Bone marrow (tissue), 2 donors: ENCODE measurements around the gene GRIK5.
A peak's percentile ranks its signal among the peaks of the same experiment; 100 is the strongest.
"Not testable (repeated sequence)": the region's sequence is repeated elsewhere in the genome, so short reads cannot be mapped to it uniquely, and the experiment has no call there.

Source experiments
- DNase-seq, 2 donors: peaks; one replicate each; lab custom pipeline; 2025; lab: John Stamatoyannopoulos, UW

GRIK5 gene, protein sequence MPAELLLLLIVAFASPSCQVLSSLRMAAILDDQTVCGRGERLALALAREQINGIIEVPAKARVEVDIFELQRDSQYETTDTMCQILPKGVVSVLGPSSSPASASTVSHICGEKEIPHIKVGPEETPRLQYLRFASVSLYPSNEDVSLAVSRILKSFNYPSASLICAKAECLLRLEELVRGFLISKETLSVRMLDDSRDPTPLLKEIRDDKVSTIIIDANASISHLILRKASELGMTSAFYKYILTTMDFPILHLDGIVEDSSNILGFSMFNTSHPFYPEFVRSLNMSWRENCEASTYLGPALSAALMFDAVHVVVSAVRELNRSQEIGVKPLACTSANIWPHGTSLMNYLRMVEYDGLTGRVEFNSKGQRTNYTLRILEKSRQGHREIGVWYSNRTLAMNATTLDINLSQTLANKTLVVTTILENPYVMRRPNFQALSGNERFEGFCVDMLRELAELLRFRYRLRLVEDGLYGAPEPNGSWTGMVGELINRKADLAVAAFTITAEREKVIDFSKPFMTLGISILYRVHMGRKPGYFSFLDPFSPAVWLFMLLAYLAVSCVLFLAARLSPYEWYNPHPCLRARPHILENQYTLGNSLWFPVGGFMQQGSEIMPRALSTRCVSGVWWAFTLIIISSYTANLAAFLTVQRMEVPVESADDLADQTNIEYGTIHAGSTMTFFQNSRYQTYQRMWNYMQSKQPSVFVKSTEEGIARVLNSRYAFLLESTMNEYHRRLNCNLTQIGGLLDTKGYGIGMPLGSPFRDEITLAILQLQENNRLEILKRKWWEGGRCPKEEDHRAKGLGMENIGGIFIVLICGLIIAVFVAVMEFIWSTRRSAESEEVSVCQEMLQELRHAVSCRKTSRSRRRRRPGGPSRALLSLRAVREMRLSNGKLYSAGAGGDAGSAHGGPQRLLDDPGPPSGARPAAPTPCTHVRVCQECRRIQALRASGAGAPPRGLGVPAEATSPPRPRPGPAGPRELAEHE

DNA sequence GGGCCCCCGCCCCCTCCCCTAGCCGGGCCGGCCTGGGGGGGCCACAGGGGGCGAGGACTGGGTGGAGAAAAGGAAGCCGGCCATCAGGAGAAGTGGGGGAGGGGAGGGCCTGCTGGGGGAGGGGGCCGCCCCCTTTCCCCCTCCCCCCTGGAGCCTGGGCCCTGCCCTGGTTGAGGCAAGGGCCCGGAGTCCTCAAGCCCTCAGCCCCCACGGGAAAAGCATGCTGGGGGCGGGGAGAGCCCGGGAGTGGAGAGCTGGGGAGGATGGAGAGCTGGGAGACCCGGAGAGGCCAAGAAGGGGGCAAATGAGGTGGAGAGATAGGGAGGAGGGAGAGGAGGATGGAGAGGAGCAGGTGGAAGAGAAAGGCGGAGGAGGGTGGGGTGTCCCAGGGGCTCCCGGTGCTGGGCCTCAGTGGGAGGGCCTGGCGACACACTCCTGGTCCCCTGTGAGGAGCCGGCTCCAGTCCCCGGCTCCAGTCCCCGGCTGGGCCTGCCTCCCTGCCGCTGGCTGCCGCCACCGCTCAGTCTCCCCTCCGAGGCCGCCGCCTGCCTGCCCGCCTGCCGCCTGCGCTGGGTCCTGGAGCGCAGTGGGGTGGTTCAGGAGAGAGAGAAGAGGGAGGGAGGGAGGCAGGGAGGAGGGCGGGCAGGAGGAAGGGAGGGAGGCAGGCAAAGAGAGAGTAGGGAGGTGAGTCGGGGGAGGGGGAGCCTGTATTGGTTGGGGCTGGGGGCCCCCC is at the start of gene GRIK5:
GRIK5 (minus strand) TSS at position 588 of the 733 bp plus-strand sequence. CDS start 4,436 bp downstream, outside the sequence.
- DNase-seq: no peak

DNA sequence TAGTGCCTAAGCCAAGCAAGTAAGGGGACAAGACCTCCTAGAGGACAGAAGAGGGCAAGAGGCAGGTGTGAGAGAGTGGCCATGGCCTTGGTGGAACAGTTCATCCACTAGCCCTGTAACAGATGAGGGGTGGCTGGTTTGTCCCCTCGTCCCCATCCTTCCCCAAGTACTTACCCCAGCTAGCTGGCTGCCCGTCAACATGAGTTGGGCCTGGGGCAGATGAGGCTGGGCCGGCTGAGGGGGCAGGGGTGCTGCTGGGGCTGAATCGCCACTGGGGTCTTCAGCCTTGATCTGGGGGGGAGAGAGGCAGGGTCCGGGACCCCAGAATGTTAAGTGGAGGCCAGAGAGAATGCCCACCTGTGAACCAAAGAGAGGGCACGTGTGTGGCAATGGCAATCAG is 47.1 kb upstream of the GRIK5 start:
- DNase-seq: no peak

DNA sequence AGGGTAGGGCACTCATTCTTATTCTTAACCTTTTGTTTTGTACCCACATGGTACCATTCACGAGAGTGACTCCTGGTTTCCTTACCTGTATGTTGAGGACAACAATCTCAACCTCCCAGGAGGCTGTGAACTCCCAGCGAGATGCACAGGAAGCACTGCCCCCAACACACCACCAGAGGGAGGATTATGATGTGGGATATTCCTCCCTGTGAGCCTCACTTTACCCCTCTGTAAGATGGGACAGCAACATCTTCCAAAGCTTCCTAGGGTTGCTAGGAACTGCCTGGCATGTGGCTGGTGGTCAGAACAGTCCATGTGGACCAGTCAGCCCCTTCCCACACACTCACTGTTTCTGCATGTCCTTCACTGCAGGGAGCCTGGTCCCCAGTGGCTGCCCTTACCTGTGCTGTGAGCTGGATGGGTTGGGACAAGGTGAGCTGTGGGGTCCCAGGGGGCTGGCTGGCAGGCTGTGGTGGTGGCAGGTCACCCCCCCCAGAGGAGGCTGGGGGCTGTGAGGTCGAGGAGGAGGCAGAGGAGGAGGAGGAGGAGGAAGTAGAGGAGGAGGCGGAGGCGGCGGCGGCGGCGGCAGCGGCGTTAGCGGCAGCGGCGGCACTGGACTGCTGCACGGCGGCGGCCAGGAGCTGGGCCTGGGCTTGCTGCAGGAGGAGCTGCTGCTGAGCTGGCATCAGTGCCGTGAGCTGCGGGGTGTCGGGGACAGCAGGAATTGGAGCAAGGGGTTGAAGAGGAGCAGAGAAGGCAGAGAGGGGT is 46.5 kb upstream of the GRIK5 start:
- no peak for DNase-seq

DNA sequence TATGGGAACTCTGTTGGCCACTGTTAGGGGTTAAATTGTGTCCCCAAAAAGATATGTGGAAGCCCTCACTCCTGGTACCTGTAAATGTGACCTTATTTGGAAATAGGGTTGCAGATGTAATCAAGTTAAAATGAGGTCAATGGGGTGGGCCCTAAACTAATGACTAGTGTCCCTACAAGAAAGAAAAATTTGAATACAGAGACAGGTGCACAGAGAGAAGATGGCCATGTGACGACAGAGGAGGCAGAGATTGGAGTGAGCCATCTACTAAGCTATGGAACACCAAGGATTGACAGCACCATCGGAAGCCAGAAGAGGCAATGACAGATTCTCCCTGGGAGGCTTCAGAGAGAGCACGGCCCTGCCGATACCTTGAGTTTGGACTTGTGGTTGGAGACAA is 45.7 kb upstream of the GRIK5 start:
- no peak for DNase-seq

DNA sequence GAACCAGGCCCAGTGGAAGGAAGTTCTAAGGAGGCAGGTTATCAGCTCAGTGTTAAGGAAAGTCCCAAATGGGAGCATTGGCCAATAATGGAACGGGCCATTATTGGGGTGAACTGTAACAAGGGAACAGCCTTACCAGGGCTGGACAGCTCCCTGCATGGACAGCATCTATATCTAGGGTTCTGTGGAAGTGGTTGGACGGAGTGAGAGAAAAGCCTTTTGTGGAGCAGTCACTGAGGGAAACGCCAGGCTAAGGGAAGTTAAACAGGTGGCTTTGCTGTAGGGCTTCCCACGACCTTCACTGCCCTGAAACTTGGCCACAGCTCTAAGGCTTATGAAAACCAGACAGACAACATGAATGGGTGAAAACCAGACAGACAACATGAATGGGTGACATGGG is 45.2 kb upstream of the GRIK5 start:
- DNase-seq: no peak

DNA sequence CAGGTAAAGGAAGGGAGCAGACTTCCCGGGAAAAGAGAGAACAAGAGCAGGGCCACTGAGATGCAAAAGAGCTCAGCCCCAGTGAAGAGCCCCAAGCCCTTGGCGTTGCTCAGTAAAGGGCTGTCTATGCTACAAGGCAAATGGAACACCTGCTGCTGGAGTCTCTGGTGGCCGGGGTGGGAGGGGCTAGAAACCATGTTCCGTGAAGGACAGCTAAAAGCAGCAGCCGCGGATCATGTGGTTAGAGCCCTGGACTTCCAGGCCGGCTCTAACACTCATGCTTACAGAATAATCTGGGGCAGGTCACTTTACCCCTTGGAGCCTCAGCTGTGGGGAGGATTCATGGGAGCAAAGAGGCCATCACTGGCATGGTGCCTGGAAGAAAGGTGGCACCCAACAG is 44.4 kb upstream of the GRIK5 start:
- no peak for DNase-seq

DNA sequence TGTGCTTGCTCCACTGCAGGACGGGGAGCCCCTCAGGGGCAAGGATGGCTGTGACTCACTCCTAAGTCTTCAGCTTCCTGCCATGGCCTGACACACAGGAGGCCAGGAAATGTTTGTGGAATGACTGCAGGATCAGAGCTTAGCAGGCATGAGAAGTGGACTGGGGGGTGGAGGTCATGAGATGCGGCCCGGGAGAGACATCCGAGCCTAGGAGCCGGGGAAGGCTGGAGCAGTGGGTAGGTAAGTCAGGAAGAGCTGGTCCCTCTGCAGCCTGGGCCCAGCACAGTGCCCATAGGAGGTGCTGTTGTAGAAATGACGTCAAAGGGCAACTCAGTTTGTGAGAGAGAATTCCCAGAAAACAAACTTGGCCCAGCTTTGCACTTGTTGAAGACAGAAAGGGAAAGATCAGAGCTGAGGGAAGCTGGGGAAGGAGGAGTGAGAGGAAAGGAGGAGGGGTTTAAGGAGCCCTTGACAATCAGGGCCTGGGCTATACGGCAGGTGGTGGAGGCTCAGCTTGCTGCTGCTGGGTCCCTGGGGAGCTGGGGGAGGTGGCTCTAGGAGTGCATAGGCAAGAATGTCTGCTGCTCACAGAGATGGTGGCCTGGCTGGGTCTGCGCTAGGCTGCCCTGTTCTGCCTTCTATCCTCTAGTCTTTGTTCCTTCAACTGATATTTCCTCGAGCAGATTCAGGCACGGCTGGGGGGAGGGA is 43.8 kb upstream of the GRIK5 start:
- DNase-seq: peak in 1 of 2 donors; percentile 4

DNA sequence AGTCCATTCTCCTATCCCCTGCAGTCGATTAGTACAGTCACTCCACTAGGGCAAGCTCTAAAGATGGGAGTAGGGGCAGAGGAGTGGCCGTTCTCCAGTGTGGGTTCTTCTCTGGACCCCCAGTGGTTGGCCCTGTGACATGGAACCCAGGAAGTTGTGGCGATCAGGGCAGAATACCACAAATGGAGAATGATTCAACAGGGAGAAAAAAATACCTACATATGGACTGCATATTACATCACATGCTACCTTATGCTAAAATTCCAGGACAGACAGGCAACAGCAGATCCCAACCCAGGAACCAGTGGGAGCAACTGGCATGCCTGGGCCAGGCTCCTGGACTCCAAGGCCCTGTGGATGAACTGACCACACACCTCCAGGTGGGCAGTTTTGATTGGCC is 41.8 kb upstream of the GRIK5 start:
- no peak for DNase-seq

DNA sequence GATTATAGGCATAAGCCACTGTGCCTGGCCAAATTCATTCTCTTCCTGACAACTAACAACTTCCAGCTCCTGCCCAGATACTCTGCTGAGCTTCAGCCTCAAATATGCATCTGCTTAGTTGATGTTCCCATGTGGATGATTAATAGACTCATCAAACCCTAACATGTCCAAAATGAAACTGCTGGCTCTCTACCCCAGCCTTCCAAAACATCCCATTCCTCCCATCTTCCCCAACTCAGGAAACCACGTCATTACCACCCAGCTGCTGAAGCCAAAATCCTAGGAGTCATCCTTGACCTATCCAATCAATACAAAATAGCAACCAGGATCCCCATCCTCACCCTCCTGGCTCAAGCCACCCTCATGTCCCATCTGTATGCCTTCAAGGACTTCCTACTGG is 41.4 kb upstream of the GRIK5 start:
- no peak for DNase-seq

DNA sequence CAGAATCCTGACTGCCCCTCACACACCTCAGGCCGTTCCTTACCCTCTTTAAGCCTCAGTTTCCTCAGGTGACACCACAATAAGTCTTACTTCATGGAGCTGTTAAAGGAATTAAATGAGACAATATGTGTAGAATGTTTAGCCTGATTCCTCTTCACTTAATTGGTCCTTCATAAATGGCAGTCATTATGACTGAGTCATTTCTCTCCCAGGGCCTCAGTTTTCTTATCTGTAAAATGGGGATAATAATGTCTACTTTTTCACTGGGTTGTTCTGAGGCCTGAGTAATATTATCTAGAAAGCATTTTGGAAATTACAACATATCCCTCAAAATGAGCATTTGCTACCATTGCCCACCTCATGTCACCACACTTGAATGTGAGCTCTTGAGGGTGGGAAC is 40.7 kb upstream of the GRIK5 start:
- no peak for DNase-seq

DNA sequence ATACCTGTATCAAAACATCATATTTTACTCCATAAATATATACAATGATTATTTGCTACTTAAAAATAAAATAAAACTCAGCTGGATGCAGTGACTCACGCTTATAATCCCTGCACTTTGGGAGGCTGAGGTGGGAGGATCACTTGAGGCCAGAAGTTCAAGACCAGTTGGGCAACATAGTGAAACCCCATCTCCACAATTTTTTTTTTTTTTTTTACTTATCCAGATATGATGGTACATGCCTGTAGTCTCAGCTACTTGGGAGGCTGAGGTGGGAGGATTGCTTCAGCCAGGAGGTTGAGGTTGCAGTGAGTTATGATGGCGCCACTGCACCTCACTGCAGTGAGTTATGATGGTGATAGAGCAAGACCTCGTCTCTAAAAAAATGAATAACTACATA is 39.9 kb upstream of the GRIK5 start:
- no peak for DNase-seq

DNA sequence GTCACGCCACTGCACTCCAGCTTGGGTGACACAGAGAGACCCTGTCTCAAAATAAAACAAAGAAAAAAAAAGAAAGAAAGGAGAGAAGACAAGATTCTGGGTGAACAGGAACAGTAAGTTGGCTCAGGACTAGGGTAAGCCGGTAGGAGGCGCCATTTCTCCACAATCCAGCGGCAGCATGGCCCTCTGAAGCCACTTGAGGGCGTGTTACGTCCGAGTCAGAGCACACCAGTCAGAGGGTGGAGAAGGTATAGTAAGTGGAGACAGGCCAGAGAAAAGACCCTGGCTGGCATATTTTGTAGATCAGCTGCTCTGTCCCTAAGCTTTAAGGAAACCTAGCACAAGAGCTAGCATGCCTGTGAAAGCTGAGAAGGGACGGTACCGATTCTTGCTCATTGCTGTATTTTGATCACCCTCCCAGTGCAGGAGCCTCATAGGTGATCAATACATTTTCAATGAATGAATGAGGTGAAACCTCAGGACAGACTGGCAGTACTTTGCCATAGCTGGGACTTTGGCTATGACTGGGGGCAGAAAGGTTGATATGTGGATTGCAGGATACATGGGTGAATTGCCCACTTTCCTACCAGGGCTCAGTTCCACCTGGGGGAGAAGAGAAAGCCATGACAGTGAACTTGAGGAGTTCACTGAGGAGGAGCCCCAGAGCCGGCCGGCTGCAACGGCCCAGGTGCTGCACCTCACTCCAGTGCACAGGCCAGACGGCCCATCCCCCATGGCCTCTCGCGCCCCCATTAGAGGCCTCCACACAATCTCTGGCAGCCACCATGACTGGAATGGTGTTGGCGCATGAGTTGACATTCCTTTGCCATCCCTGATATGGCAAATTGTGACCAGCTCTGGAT is 38.8 kb upstream of the GRIK5 start:
- DNase-seq: peak; percentile 49 to 88

DNA sequence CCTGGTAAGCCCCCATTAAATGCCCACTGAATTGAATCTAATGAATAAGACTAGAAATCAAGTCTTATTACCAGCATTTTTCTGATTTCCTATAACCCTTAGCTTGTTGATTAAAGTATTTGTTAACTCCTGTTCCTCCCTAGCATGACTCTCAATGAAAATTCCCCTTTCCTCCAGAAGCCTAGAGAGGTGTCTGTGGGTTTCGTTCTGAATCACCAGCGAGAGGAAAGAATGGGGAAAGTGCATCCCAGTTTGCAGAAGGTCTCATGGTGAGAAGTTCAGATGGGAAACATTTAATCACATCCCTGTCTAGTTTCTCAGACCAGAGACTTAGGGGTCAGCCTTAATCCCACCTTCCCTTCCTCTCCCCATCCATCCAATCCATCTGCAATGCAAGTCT is 35.4 kb upstream of the GRIK5 start:
- DNase-seq: no peak

DNA sequence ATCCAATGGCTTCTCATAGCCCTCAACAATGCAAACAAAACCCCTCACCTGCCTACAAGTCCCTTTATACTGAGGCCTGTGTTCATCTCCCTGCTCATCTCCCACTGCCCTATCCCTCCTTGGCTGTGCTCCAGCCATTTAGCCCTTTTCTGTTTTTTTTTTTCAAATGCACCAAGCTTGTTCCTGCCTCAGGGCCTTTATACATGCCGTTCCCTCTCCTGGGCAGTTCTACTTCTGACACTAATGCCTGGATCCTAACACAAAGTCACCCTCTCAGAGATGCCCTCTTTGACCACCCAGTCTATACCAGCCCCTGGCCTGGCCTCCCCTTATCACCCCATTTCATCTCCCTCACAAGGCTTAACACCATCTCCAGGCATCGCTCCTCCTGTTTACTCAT is 32.9 kb upstream of the GRIK5 start:
- no peak for DNase-seq

DNA sequence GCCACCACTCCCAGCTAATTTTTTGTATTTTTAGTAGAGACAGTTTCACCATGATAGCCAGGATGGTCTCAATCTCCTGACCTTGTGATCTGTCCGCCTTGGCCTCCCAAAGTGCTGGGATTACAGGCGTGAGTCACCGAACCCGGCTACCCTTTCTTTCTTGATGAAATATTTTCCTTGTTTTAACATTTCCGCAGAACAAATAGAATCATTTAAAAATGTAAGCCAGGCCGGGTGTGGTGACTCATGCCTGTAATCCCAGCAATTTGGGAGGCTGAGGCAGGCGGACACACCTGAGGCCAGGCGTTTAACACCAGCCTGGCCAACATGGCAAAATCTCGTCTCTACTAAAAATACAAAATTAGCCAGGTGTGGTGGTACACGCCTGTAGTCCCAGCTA is 30.2 kb upstream of the GRIK5 start:
- DNase-seq: not testable (repeated sequence)

DNA sequence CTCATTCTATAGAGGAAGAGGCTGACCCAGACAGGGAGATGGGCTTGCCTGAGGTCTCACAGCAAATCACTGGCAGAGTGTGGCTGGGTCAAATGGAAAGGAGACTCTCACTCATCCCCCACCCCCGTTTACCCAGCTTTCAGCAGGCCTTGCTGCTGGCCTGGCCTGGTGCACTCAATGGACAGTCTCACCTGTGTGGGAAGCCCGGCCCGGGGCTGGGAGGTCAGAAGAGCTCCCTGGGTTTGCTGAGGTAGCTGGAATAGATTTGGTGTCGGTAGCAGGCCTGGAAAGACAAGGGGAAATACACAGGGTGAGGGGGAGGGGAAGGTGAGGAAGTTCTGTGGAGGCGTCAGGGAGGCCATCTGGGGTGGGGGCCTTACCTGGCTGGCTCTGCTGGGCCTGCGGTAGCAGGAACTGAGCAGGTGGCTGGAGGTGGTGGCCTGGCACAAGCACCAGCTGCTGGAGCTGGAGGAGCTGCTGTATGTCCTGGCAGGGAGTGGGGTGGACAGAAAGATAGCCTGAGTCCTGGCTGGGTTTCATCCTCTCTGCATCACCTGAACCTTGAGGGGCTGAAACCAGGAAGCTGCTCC is 29.4 kb upstream of the GRIK5 start:
- DNase-seq: no peak

DNA sequence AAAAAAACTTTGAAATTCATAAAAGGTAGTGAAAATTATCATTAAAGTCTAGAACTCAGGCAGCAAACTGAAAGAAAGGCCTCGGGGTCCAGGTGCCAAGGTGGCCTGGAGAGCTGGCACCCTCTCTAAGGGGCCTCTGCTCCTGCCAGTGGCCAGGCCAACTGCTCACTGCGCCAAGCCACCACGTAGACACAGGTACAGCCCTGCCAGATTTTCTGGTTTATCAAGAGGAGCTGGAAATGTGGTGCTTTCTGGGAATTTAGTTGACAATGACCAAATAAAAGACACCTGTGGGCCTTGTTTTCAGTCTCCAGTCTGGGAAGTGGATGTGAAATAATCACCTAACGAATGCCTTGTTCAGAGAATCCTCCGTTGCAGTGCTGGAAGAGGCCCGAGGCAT is 28.8 kb upstream of the GRIK5 start:
- DNase-seq: no peak

DNA sequence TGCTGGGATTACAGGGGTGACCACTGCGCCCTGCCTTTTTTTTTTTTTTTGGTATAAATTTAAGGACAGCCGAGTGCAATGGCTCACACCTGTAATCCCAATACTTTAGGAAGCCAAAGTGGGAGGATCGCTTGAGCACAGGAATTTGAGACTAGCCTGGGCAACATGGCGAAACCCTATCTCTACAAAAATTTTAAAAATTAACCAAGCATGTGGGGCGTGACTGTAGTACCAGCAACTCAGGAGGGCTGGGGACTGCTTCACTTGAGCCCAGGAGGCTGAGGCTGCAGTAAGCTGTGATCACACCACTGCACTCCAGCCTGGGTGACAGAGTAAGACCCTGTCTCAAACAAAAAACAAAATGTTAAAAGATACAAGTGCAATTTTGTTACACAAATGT is 27.5 kb upstream of the GRIK5 start:
- DNase-seq: no peak

DNA sequence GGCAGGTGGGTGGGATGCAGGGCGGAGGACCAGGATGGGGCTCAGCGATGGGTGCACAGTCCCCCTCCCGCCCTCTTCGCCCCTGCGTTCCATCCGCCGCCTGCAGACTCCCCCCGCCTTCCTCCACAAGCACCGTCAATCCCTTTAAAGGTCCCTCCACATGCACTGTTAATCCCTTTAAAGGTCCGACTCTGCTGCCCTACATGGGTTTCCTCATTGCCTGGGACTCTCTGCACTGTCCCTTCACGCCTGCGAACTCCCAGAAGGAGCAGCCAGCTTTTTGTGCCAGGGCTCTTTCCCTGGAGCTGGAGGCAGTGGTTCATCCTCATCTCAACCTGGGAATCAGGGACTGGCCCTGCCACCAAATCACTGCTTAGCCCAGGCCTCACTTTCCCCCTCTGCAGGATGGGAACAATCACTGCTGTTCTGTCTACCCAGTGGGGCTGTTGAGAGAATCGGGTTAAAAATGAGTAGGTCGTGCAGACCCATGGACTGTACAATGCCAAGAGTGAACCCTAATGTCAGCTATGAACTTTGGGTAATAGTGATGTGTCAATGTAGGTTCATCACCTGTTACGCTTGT is 26.3 kb upstream of the GRIK5 start:
- no peak for DNase-seq
